Ishikawa (cell line): ENCODE results near the gene BEGAIN.

Experiments used
- CEBPB ChIP-seq: IDR thresholded peaks from 2 replicates; pipeline ENCODE4 v1.6.1; 2012
- CREB1 ChIP-seq: IDR thresholded peaks from 2 replicates; pipeline ENCODE4 v1.6.1; 2012; ENCODE audit warnings: low read depth
- EGR1 ChIP-seq: IDR thresholded peaks from 2 replicates; pipeline ENCODE4 v1.6.1; 2012
- EP300 ChIP-seq: IDR thresholded peaks from 2 replicates; pipeline ENCODE4 v1.6.1; 2012; ENCODE audit warnings: borderline replicate concordance
- FOXM1 ChIP-seq: IDR thresholded peaks from 2 replicates; pipeline ENCODE4 v1.6.1; 2012; ENCODE audit warnings: low read depth, borderline replicate concordance
- NFIC ChIP-seq: IDR thresholded peaks from 2 replicates; pipeline ENCODE4 v1.6.1; 2012
- RAD21 ChIP-seq: IDR thresholded peaks from 2 replicates; pipeline ENCODE4 v1.6.1; 2012; ENCODE audit warnings: low read depth
- REST ChIP-seq: IDR thresholded peaks from 2 replicates; pipeline ENCODE4 v1.6.1; 2012; ENCODE audit warnings: low read depth, mild to moderate bottlenecking
- TAF1 ChIP-seq: IDR thresholded peaks from 2 replicates; pipeline ENCODE4 v1.6.1; 2012; ENCODE audit warnings: low read depth, mild to moderate bottlenecking
- TCF12 ChIP-seq: IDR thresholded peaks from 2 replicates; pipeline ENCODE4 v1.6.1; 2012; ENCODE audit warnings: low read depth
- TEAD4 ChIP-seq: IDR thresholded peaks from 2 replicates; pipeline ENCODE4 v1.6.1; 2012
- USF1 ChIP-seq: IDR thresholded peaks from 2 replicates; pipeline ENCODE4 v1.6.1; 2012
- YY1 ChIP-seq: IDR thresholded peaks from 2 replicates; pipeline ENCODE4 v1.6.1; 2012; ENCODE audit warnings: low read depth
- ZBTB7A ChIP-seq: IDR thresholded peaks from 2 replicates; pipeline ENCODE4 v1.6.1; 2012; ENCODE audit warnings: low read depth
- TF ChIP-seq, protein P1 (sequence below): IDR thresholded peaks from 2 replicates; pipeline ENCODE4 v1.6.1; 2012

The BEGAIN gene

DNA sequence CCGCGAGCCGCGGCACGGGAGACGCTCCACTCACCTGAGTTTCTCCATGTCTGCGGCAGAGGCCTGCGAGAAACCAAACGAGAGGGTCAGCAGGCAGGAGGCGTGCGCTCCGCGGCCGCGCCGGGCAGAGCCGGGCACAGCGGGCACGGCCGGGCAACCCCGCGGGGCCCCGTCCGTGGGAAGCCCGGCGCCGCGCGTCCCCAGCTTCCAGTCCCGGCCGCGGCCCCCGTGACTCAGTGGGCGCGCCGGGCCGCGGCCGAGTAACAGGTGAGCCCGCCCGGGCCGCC lies 19.4 kb downstream of the BEGAIN start:
- no peak for TF ChIP-seq FOXM1

DNA sequence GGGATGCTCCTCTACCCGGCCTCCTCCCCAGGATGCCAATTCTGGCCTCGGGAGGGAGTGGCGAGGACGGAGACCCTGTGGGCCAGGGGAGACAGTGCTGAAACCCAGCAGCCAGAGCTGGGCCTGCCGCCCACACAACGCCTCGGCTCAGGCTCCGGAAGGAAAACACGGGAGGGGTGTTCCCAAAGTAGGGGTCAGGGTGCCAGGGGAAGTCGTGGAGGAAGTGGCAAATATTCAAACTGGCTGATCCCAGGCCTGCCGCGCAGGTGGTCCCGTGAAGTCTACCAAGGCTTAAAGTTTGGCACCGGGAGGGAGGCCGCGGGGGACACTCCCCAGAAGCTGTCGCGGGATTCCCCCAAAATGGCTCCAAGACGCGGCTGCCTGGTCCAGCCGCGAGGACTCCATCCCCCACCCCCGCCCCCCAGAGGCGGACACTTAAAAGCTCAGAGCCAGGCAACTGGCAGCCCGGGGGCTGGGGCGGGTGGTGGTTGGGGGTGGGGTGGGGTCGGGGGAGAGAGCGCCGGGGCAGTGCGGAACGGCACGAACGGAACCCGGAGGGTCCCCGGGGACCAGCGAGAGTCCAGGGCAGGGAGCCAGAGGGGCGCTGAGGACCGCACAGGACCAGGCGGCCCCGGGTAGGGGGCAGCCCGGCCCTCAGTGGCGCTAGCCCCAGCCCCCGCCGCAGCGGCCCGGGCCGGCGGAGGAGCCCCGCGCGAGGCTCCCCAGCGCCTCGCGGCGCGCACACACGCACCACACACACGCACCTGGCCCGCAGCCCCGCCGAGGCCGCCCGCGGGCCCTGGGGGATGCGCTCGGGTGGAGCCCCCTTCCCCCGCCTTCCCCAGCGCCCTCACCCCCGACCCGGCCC lies 20.0 kb downstream of the BEGAIN start:
- no peak for TF ChIP-seq USF1
- TF ChIP-seq TCF12 = no peak
- TF ChIP-seq TAF1 = no peak
- TF ChIP-seq EGR1 = no peak
- TF ChIP-seq, protein P1, sequence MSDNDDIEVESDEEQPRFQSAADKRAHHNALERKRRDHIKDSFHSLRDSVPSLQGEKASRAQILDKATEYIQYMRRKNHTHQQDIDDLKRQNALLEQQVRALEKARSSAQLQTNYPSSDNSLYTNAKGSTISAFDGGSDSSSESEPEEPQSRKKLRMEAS = no peak
- TF ChIP-seq ZBTB7A = no peak
- no peak for TF ChIP-seq FOXM1
- no peak for TF ChIP-seq TEAD4
- no peak for TF ChIP-seq CREB1

DNA sequence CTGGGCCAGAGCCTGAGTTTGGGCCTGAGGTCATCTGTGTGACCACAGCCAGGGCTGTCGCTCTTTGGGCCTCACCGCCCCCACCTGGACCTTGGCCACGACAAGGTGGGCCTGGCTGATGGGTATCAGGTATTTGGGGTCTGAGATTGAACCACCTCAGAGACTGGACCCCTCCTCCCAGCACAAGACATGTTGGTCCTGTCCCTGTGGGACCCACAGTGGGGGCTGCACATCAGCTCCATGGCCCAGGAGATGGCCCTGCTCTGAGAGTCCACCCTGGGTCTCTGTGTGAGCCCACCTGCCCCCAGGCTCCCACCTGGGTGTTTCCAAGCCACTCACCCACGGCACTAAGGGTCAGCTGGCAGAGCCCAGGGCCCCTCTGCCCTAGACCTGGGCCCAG lies 20.6 kb downstream of the BEGAIN start:
- TF ChIP-seq RAD21 (no peak), EGR1 (no peak)

- TF ChIP-seq TAF1 = no peak
- no peak for TF ChIP-seq EP300
- TF ChIP-seq REST = no peak
- no peak for TF ChIP-seq YY1
- no peak for TF ChIP-seq ZBTB7A
- no peak for TF ChIP-seq RAD21
- TF ChIP-seq NFIC = no peak
- no peak for TF ChIP-seq EGR1
- TF ChIP-seq CEBPB = no peak
- TF ChIP-seq USF1 = no peak
- no peak for TF ChIP-seq FOXM1
- no peak for TF ChIP-seq CREB1
- TF ChIP-seq, protein P1 = no peak
- TF ChIP-seq TEAD4 = no peak
- TF ChIP-seq TCF12 = no peak
Measured at GRCh38 chr14:100566119-100566518, 21.1 kb downstream of the BEGAIN start.

GRCh38 chr14:100565650-100566049 lies 21.6 kb downstream of the BEGAIN start:
- TF ChIP-seq EGR1 (no peak), NFIC (no peak), CEBPB (no peak), REST (no peak), TAF1 (no peak), ZBTB7A (no peak), CREB1 (no peak), RAD21 (no peak), FOXM1 (no peak), TCF12 (no peak), USF1 (no peak), YY1 (no peak), EP300 (no peak), TEAD4 (no peak)
- TF ChIP-seq, protein P1 = no peak

GRCh38 chr14:100564512-100564911 lies 22.7 kb downstream of the BEGAIN start:
- TF ChIP-seq TAF1 (no peak), TCF12 (no peak), NFIC (no peak), YY1 (no peak), TEAD4 (no peak), RAD21 (no peak), CEBPB (no peak), EGR1 (no peak), USF1 (no peak), CREB1 (no peak), ZBTB7A (no peak), FOXM1 (no peak), REST (no peak)
- TF ChIP-seq, protein P1 = no peak
